GF-D8 (cell line): ENCODE data around the gene NRG4.
A peak's percentile ranks its signal among the peaks of the same experiment; 100 is the strongest.
"Not testable (repeated sequence)": the region's sequence is repeated elsewhere in the genome, so short reads cannot be mapped to it uniquely, and the experiment has no call there.

Experiments used
- DNase-seq: peaks from one replicate; lab custom pipeline; 2025; lab: John Stamatoyannopoulos, UW

NRG4 gene

DNA sequence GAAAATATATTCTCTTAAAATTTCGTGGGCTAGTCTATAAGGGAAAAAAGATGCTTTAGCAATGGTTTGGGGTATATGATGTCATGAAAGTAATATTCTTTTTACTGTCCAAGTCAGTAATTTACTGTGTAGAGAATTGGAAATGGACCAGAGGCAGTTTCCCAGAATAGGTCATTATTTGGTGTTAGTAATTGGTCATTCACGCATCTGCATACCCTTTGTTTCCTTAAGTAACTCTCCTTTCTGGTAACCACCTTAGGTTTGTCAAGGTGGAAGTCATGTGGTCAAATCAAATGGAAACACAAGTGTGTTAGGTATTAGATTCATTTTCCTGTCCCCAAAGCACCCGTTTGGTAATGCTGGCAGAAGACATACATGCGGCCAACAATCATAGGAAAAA is 84.6 kb downstream of the NRG4 start:
- no peak for DNase-seq

DNA sequence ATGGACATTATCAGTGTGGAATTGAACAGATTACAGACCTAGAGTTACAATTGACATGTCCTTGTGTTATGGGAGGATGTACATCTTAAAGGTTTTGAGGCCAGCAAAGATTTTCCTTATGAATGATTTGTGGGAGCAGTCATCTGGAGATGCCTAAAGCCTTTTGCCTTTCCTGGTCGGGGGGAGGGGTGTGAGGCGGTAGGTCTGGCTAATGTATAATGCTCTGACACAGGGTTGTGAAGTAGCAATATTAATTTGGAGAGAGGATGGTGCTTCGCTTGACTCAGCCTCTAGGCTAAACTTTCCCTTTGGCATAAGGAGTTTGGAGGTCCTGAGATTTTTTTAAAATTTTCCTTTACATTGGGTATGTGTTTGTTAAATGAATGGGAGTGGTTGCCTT is 85.3 kb downstream of the NRG4 start:
- no peak for DNase-seq

DNA sequence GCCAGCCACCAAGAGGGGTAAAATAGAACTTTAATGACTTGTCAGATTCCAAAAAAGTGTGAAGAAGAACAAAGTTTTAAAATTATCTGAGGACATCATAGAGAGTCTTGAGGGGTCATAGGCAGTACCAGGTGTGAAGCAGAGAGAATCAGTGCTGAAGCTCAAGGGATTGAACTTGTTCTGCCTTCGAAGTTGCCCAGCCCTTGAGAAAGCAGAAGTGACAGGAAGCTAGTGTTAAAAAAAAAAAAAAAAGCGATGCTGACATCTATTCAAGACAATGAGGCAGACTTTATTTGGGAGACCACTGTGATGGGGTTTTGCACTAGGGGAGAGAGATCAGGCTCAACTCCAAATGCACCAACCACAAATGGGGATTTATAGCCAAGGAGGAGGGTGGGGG is 86.8 kb downstream of the NRG4 start:
- no peak for DNase-seq

DNA sequence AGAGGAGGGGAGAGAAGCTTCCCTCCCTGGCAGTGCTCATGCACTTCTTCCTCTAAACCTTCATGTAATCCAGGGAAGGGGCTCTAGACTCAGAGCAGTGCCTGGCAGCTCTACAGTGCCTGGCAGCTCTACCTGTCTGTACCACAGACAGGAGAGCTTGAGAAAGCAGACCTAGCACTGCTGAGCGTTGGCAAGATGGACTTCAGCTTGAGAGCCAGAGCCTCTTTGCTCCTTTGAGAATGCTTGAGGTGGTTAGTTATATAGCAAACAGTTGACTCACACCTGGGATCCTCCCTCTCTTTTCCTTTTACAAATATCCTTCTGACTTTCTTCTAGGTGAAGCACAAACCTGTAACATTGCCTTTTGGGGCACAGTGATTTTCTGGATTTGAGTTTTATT is 87.6 kb downstream of the NRG4 start:
- no peak for DNase-seq

DNA sequence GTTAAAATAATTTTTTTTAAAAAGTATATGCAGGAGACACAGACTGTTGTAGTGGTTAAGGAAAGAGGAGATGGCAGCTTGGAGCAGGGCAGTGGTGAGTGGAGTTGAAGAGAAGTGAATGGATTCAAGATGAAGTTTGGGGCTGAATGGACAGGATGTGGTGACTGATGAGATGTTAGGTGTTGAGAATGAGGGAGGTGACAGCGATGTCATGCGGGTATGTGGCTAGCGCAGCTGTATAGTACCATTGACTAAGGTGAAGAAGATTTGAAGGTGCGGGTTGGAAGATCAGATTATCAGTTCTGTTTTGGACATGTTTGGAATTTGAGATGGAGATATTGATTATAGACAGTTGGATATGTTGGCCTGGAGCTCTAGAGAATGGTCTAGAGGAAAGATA is 88.5 kb downstream of the NRG4 start:
- DNase-seq = no peak

DNA sequence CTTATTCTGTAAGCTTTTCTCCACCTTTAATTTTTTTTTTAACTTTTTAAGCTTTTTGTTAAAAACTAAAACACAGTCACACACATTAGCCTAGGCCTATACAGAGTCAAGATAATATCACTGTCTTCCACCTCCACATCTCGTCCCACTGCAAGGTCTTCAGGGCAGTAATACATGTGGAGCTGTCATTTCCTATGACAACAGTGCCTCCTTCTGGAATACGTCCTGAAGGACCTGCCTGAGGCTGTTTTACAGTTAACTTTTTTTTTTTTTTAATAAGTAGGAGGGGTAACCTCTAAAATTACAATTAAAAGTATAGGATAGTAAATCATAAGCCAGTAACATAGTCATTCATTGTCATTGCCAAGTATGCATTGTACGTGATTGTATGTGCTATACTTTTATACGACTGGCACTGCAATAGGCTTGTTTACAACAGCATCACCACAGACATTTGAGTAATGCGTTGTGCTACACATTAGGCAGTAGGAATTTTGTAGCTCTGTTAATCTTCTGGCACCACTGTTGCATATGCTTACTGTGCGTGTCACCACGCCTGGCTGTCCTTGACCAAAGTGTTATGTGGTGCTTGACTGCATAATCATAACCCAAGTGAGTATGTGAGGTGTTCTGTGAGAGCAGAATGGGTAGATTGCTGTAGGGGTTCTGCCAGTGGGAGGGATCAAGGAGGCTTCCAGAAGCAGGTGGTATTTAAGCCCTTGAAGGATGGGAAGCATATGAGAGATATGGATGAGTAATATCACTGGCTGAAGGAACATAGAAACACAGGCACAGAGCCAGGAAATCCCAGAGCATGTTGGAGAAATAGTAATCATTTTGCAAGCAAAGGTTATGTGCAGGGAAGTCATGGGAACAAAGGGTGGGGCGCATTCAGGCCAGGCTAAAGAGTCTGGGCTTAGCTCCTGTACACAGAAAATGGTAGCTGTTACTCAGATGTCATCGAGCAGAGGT is 90.2 kb downstream of the NRG4 start:
- no peak for DNase-seq

DNA sequence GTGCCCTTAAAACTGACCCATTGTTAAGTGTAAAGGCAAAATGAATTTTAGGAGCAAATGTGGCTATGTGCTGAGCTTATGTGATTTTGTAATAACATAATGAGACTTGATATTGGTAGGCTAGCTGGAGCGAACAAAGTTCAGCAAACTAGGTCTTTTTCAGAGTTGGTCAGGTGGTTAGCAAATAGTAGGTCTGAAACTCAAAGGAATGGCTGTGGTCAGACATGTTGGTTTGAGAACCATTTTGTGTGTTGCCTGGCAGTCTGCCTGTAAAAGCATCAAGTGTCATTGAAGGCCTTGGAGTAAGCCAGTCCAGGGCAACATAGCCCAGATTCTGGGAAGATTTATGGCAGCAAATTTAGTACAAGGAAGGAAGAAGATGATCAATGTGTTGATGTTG is 92.1 kb downstream of the NRG4 start:
- DNase-seq = no peak

DNA sequence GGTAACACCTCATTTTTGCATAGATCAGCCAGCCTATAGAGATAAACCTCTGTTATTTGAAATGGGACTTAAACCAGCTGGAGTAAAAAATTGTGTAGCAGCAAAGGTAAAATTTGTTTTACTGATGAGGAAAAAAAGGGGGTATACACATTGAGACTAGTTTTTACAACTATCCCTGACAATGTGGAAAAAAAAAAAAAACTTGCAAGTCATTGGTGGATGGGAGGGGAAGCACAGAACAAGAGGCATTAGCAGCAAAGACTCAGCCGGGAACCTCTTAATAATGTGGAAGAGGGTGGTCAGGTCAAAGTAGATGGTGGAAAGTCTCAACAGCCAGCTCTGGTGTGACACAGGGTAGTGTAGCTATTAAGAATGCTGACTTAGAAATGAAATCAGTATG is 94.1 kb downstream of the NRG4 start:
- DNase-seq = no peak

DNA sequence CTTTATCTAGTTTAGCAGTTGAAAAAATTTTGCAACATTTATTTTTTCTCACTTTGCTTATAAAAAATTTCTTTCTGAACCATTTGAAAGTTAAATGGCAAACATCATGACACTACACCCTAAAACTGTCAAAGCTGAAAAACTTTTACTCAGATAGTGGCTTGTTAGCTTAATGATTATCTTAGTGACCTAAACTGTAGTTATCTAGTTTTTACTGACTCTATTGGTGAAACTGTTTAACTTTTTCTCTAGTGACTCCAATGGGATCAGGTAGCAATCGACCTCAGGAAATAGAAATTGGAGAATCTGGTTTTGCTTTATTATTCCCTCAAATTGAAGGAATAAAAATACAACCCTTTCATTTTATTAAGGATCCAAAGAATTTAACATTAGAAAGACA is 95.2 kb downstream of the NRG4 start:
- no peak for DNase-seq

DNA sequence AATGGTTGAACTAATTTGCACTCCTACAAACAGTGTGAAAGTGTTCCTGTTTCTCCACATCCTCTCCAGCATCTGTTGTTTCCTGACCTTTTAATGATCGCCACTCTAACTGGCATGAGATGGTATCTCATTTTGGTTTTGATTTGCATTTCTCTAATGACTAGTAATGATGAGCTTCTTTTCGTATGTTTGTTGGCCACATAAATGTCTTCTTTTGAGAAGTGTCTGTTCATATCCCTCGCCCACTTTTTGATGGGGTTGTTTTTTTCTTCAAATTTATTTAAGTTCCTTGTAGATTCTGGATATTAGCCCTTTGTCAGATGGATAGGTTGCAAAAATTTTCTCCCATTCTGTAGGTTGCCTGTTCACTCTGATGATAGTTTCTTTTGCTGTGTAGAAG is 101.9 kb downstream of the NRG4 start:
- not testable (repeated sequence) for DNase-seq

DNA sequence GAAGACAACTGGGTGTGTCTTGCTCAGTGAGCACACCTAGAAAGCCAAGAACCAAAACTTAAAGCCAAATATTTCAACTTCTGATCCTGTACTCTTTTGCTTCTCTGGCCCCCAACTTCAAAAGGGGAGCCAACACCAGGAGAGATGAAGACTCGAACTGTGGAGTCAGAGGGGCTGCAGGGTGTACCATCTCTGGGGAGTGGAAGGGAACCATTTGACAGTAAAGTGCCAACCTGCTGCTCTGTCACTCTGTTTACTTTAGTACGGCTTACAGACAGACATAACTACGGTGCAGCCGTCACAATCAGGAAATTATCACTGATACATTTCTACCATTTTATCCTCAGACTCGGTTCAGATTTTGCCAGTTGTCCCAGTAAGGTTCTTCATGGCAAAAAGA is 107.0 kb downstream of the NRG4 start:
- no peak for DNase-seq

DNA sequence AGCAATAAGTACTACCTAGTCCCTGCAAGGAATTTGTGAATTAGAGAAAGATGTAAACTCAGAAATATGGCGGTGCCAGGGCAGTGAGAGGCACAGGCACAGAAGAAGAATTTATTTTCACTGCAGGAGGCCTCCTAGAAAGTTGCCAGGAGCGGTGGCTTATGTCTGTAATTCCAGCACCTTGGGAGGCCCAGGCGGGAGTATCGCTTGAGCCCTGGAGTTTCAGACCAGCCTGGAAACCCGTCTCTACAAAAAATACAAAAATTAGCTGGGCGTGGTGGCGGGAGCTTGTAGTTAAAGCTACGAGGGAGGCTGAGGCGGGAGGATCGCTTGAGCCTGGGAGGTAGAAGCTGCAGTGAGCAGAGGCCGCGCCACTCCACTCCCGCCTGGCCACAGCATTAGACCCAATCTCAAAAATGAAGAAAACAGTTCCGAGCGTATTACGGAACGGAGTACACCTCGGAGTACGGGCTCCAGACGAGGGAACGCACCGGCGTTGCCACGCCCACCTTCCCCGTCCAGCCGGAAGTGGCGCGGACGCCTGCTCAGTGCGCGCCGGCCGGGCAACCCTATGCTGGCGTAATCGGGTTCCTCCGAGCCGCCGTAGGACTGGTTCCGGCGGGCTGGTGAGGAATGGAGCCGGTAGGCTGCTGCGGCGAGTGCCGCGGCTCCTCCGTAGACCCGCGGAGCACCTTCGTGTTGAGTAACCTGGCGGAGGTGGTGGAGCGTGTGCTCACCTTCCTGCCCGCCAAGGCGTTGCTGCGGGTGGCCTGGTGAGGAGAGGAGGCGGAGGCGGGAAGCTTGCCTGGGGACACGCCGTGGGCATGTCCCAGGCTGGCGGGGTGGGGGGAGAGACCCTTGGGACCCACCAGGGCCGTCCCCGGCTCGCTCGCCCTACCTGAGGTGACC is 108.6 kb downstream of the NRG4 start, which contains the start of gene FBXO22:
FBXO22 (plus strand) TSS at position 548 of the 909 bp plus-strand sequence; CDS start at position 634, 86 bp downstream.
- DNase-seq = peak; percentile 73

DNA sequence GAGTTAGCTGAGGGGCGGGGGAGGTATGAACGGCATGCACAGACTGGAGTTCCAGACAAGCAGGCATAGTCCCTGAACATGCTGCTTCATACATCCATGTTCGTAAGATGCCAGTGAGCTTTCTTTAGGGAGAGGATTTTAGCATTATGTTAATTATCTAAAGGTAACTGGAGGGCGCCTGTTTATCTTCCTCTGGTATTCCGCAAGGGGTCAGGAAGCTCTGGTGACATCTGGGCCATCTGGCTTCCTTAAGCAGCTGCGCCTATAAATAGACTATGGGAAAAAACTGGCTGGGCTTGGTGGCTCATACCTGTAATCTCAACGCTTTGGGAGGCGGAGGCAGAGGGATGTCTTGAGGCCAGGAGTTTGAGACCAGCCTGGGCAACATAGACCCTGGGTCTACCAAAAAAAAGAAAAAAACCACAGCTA is 110.1 kb downstream of the NRG4 start:
- peak; percentile 82 for DNase-seq

DNA sequence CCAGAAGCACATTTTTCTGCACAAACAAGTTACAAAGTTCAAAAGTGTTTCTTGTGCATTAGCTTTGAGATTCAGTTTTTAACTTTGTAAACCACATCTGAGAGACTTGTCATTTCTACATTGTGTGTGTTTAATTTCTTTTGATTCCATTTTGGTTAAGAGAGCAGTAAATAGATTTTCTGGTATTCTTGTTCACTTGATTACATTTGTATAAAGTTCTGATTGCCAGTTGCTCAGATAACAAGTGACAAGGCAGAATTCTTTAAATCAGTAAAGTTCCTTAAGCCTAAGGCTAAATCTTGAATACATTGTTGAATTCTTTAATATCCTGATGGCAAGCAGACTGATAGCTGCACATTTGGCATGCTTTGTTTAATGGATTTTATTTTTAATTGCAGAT is 111.6 kb downstream of the NRG4 start:
- DNase-seq = no peak

DNA sequence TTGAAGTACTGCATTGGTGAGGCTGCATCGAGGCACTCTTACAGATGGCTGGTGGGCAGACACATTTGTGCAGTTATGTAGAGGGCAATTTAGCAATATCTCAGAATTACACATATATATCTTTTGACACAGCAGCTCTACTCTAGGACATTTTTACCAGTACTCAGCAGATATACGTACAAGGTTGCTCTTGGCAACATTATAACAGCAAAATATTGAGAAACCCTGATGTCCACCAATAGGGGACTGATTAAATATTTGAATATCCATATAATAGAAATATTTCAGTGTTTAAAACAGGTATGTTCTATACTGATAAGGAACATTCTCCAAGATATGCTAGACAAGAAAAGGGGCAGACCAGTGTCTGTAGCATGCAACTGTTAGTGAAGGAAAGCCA is 116.5 kb downstream of the NRG4 start:
- no peak for DNase-seq

DNA sequence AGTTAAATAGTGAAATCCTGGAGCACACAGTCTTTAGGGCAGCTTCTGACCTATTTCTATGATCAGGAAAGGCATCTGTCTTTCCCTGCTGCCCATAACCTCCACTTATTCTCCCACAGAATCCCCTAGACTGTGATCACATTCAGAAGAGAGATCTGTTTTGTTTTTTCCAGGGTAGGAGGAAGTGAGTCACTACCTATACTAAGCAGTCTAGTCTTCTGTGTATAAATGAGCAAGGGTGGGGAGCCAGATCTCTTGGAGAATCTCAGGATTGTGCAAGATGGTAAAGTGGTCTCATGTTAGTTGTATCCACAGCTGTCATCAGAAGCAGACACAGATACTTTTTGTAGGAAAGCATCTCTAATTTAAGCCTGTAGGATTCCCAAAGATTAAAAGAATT is 120.3 kb downstream of the NRG4 start:
- peak; percentile 34 for DNase-seq
